Activated gamma-delta T cell (primary cell): Measurements from ENCODE around the gene KRTAP4-2.
"Not testable (repeated sequence)": the region's sequence is repeated elsewhere in the genome, so short reads cannot be mapped to it uniquely, and the experiment has no call there.

Source experiments
- DNase-seq: peaks from one replicate; lab custom pipeline; 2025; lab: John Stamatoyannopoulos, UW

KRTAP4-2 gene

GRCh38 chr17:41160648-41161047 lies 17.4 kb downstream of the KRTAP4-2 start, which contains the start of gene KRTAP4-4:
TSS of gene KRTAP4-4 (minus strand) at chr17:41160748. CDS start at chr17:41160691, 57 bp downstream.
- no peak for DNase-seq

DNA sequence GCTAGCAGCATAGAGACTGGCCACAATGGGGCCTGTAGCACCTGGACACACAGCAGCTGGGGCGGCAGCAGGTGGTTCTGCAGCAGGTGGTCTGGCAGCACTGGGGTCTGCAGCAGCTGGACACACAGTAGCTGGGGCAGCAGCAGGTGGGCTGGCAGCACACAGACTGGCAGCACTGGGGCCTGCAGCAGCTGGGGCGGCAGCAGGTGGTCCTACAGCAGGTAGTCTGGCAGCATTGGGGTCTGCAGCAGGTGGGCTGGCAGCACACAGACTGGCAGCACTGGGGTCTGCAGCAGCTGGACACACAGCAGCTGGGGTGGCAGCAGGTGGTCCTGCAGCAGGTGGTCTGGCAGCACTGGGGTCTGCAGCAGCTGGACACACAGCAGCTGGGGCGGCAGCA lies 17.8 kb downstream of the KRTAP4-2 start:
- DNase-seq, result not testable (repeated sequence)

DNA sequence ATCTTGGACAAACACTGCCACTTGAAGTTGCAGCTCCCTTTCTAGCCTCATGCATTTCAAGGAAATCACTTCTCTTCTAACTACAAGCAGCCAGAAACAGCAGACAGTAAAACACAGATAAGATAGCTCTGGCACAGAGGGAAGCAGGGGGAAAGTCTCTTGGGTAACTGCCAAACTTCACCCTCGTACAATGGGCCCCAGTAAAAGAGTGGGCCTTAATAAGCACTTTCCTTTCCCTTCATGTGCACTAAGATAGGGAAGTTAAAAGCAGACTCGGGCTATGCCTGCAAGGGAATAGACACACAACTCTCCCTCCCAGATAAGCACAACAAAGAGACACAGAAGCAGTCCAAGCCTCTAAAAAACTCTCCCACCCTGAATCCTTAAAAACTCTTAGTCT lies 24.2 kb downstream of the KRTAP4-2 start:
- no peak for DNase-seq

DNA sequence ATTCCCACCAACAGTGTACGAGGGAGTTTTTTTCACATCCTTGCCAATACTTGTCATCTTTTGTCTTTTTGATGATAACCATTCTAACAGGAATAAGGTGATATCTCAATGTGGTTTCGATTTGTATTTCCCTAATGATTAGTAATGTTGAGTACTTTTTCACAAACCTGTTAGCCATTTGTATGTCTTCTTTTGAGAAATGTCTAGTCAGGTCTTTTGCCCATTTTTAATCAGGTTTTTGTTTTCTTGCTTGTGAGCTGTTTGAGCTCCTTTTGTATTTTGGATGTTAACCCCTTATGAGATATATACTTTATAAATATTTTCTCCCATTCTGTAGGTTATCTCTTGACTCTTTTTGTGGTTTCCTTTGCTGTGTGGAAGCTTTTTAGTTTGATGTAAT lies 26.5 kb downstream of the KRTAP4-2 start:
- DNase-seq, result no peak

DNA sequence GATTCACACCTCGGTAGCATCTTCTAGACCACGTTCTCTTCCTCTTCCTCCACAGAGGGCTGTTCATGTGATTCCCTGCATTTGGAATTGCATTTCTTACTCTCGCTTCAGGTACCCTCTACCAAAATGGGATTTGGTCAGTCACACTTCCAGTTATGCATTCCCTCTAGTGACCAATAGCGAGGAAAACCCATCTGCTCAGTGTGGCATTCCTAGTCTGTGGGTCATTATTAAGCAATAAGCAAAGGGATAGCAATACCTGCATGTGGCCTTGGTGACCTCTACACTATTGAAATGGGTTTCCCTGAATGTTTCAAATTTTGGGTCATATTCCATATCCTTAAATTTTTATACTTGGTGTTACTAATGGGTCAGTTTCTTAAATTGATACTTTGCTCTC lies 28.0 kb downstream of the KRTAP4-2 start:
- DNase-seq, result no peak

GRCh38 chr17:41149652-41149985 lies 28.4 kb downstream of the KRTAP4-2 start, which contains the start of gene KRTAP4-5:
TSS of gene KRTAP4-5 (minus strand) at chr17:41149825. CDS start at chr17:41149767, 58 bp downstream.
- no peak for DNase-seq

DNA sequence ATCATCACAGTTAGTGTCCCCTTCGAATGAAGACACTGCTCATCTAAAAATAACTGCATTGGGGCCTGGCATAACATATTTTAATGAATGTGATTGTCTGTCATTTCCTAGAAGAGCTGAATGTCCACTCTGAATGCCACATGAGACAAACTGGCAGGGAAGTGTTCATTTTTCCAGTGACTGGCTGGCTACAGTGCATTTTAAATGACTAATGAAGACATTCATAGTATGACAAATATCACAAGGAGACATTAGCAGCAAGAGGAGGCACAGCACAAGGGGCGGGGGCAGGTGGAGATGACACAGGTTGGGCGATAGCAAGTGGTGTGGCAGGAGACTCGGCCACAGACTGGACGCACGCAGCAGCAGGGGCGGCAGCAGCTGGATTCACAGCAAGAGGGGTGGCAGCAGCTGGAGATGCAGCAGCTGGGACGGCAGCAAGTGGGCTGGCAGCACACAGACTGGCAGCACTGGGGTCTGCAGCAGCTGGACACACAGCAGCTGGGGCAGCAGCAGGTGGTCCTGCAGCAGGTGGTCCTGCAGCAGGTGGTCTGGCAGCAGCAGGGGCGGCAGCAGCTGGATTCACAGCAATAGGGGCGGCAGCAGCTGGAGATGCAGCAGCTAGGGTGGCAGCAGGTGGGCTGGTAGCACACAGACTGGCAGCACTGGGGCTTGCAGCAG lies 28.9 kb downstream of the KRTAP4-2 start:
- not testable (repeated sequence) for DNase-seq

- no peak for DNase-seq
Observed at GRCh38 chr17:41147531-41148204, 30.4 kb downstream of the KRTAP4-2 start.

GRCh38 chr17:41145261-41145660 lies 32.8 kb downstream of the KRTAP4-2 start:
- no peak for DNase-seq

DNA sequence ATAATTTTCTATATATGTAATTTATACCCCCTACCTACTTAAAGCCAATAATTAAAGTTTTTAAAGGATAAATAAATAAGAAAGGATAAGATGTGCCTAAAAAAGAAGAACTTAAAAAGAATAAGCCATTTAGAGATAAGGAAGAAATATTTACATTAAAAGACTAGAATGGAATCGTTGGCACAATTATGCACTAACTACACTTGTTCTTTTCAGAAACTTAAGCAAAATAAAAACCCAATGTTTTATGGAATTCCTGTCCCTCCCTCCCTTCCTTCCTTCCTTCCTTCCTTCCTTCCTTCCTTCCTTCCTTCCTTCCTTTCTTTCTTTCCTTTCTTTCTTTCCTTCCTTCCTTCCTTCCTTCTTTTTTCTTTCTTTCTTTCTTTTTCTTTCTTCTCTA lies 33.2 kb downstream of the KRTAP4-2 start:
- DNase-seq, result no peak

DNA sequence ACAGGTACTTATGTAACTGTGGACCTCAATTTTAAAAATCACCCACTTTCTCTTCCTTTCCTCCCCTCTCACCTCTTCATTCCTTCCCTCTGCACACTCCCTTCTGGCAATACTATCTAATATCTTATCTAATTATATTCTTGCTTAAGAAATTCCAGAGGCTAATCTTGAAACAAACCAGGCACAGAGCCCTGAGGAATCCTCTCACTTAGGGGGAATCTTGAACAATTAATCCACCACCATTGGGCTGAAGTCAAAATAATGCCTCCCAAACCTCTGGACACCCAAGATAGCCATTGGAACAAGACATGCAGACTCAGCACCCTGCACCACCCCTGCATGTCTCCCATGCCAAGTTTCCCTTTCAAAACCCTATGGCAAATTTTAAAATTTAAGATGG lies 36.7 kb downstream of the KRTAP4-2 start:
- no peak for DNase-seq

GRCh38 chr17:41140360-41141131 lies 37.5 kb downstream of the KRTAP4-2 start, which contains the start of gene KRTAP4-6:
TSS of gene KRTAP4-6 (minus strand) at chr17:41140544. CDS start at chr17:41140487, 57 bp downstream.
- no peak for DNase-seq

DNA sequence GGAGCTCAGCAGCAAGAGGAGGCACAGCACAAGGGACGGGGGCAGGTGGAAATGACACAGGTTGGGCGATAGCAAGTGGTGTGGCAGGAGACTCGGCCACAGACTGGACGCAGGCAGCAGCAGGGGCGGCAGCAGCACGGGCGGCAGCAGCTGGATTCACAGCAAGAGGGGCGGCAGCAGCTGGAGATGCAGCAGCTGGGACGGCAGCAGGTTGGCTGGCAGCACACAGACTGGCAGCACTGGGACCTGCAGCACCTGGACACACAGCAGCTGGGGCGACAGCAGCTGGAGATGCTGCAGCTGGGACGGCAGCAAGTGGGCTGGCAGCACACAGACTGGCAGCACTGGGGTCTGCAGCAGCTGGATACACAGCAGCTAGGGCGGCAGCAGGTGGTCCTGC lies 38.2 kb downstream of the KRTAP4-2 start:
- not testable (repeated sequence) for DNase-seq

DNA sequence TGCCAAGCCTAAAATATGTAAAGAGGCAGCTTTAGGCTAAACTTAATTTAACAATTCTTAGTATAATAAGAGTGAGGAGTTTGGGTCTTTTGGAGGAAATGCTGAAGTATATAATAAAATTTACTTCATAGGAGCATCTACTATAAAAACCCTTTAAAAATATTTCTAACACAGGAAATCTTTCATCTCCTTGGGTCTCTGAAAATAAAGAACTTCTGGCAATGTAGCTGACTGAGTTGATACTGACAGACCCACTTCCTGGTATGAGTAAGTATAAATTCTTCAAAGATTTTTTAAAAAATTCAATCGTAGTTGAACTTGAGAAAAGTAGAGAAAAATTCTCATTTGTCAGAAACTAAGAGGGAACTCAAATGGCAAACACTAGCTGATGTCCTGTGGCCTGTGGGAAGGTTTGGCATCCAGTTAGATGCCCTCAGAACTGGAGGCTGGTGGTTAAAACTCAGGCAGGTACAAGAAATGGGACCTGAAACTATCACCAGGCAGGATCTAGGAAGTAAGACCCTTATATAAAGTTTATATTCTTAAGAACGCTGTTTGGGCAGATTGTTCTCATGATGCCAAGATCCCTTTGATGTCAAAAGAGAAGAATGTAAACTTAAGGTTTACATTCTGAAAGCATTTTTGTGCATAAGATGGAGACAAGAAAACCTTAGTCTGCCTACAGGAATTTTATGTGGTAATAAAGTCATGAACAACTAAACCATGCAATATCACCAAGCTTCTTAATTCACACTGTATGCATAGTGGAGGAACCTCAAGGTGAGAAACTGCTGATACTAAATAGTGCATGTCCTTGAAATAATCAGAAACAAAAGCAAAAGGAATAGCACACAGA lies 43.9 kb downstream of the KRTAP4-2 start:
- DNase-seq, result no peak

DNA sequence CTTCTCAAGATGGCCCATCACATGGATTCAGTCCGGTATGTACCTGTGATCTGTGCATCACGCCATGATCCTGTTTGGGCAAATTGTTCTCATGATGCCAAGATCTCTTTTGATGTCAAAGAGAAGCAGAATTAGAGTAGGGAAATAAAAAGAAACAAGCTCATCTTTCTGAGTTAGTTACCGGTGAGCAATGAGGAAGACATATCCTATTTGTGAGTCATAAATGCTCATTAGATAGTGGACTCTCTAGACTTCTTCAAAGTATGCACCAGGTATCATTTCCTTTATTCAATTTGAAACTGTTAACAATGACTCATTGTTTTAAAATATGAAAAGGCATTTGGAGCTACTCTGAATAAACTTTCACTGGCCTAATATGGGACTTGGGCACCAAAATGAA lies 46.0 kb downstream of the KRTAP4-2 start:
- no peak for DNase-seq
